HG03575 (cell line): Measurements from ENCODE around the gene OXSR1.
"Not testable (repeated sequence)": the region's sequence is repeated elsewhere in the genome, so short reads cannot be mapped to it uniquely, and the experiment has no call there.

ENCODE experiments used
- ATAC-seq: cut with Tn5 transposase; IDR thresholded peaks from one replicate; pipeline ENCODE4 v1.9.1; 2021; ENCODE audit not compliant: unreplicated experiment, insufficient number of reproducible peaks, low FRiP score; ENCODE audit errors: extremely low read depth

The OXSR1 gene

GRCh38 chr3:38207254-38208003 lies 42.1 kb downstream of the OXSR1 start:
- no peak for ATAC-seq

- no peak for ATAC-seq
Measured at GRCh38 chr3:38210141-38210757, 44.9 kb downstream of the OXSR1 start.

GRCh38 chr3:38212141-38212540 lies 46.8 kb downstream of the OXSR1 start:
- no peak for ATAC-seq

DNA sequence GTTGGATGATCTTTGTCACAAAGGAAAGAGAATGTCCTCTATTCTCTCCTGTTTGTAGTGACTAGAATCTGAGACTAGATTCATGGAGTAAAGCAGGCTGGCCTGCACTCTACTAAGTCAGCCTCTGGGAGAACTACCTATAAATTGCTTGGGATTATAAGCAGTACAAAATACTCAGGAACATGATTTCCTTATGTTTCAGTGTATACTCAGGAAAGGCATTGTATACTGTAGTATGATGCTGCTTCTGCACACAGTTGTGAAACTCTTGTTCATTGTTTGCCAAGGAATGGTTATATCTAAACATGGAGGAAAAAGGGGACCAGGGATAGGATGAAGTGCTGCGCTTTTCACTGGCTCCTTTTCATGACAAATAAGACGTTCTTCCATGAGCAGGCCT lies 49.2 kb downstream of the OXSR1 start:
- no peak for ATAC-seq

DNA sequence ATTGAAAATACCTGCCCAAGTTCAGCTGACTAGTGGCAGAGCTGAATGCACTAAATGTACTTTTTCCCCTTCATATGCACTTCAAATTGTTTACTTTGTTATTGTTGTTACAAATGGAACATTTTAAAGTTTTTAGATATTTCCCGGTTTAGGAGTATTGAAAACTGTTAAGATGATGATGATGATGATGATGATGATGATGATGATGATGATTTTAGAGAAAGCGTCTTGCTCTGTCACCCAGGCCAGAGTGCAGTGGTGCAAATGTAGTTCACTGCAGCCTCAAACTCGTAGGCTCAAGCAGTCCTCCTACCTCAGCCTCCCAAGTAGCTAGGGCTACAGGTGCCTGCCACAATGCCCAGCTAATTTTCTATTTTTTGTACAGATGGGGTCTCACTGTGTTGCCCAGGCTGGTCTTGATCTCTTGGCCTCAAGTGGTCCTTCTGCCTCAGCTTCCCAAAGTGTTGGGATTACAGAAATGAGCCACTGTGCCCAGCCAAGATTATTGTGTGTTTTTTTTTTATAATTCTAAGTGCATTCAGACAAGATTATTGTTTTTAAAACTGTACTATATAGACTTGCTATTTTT lies 54.4 kb downstream of the OXSR1 start:
- no peak for ATAC-seq

DNA sequence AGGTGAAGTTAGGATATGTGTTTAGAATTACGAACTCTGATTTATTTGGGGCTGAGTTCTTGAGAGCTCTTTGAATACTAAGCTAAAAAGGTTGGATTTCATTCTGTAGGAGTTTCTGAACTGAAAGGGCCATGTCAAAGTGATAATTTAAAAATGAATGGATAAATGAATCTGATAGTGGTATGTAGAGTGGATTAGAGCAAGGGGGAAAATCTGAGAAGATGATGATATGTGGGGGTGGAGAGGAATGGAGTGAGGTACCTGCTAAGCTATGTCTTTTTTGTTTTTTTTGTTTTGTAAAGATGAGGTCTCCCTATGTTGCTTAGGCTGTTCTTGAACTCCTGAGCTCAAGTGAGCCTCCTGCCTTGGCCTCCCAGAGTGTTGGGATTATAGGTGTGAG lies 55.7 kb downstream of the OXSR1 start:
- ATAC-seq: no peak

DNA sequence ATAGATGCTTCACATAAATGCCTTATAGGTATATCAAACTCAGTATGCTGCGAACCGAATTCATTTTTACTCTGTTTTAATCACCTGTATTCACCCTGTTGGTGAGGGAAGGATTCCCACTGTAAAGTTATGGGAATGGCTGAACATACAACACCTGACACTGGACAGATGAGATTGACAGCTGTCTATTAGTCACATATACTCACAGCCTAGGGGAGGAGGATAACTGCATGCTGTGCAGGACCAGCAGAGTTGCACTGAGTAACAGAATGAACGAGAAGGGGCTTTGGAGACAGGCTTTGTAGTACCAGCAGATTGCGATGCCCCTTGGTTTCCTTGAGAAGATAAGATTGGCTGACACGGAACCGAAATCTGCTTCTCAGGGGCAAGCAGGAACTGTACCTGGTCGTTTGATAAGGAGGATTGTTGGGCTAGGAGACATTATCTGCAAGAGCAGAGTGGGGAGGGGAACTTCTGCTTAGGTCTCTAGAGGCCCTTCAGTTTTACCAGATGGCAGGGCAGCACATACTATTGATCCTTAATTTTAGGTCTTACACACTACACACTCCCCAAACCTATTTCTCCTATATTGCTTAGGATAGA lies 56.8 kb downstream of the OXSR1 start:
- ATAC-seq: no peak

DNA sequence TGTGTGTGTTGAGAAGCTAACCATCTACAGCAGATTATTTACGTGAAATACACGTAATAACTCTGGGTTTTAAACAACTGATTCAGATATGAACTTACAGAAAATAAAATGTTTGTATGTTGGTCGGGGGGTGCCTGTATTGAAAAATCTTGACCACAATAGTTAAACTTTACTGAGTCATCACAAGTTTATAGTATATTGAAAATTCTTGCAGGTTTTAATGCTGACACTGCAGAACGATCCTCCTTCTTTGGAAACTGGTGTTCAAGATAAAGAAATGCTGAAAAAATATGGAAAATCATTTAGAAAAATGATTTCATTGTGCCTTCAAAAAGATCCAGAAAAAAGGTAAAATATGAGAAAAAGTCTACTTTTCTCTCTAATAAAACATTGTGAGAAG lies 59.0 kb downstream of the OXSR1 start:
- ATAC-seq: no peak

- no peak for ATAC-seq
Measured at GRCh38 chr3:38226273-38226672, 60.9 kb downstream of the OXSR1 start.

GRCh38 chr3:38227989-38228388 lies 62.7 kb downstream of the OXSR1 start:
- ATAC-seq: no peak

DNA sequence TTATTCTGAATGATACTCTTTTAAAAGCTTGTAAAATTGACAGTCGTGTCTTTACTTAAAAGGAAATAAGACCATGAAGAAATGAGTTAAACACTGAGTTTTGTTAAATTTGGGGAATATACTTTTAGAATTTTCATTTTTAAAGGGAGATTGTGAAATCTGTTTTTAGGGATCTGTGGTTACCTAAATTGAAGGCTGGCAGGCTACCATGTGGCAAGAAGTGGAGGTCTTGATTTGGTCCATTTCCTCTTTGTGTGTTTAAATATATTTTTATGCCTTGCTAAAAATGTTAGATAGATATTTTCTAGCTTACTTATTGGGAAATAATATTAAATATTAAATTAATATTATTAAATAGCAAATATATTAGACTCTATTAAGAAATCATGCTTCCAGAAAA lies 63.7 kb downstream of the OXSR1 start:
- ATAC-seq: no peak

DNA sequence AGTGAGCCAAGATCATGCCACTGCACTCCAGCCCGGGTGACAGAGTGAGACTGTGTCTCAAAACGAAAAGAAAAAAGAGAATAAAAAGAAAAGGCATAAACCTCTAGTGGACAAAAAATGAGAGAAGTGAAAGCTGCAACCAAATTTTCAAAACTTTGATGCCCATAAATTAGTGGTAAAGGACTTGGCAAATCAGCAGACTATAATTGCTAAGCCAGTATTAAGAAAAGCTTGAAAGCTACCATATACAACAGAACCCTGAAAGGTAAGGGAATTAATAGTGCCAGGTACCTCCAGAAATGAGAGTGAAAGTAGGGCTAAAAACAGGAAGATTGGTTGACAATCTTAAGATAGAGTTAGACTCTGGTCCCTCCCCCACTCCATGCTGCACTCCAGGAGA lies 67.4 kb downstream of the OXSR1 start:
- no peak for ATAC-seq

DNA sequence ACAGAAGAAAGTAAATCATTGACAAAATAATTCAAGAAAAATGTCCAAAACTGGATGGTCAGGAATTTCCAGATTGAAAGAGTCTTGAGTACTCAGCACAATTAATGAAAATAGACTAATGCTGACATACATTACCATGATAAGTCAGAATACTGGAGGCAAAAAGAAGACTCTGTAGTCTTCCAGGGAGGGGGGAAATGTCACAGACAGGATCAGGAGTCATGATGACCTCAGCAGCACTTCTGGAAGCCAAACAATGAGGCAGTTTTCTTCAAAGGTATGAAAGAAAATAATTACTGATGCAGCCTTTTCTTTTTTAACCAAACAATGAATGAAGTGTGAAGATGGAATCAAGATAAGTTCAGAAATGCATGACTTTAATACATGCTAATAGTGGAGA lies 70.1 kb downstream of the OXSR1 start:
- no peak for ATAC-seq

DNA sequence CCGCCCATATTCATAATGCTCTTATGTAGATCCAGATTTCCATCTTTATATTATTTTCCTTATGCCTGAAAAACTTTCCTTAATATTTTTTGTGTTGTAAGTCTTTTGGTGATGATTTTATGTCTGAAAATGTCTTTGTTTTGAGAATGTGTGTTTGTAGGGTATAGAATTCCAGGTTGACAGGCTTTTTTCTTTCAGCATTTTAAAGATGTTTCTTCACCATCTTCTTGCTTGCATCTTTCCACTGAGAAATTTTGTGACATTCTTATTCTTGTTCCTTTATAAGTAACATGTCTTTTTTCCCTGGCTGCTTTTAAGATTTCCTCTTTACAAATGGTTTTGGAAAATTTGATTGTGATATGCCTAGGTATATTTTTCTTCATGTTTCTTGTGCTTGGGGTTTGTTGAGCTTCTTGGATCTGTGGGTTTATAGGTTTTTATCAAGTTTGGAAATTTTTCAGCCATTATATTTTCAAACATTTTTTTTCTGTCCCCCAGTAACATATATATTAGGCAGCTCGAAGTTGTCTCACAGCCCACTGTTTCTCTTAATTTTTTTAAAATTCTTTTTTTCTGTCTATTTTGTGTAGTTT lies 73.2 kb downstream of the OXSR1 start:
- ATAC-seq: no peak

- not testable (repeated sequence) for ATAC-seq
Measured at GRCh38 chr3:38242812-38243211, 77.5 kb downstream of the OXSR1 start.

DNA sequence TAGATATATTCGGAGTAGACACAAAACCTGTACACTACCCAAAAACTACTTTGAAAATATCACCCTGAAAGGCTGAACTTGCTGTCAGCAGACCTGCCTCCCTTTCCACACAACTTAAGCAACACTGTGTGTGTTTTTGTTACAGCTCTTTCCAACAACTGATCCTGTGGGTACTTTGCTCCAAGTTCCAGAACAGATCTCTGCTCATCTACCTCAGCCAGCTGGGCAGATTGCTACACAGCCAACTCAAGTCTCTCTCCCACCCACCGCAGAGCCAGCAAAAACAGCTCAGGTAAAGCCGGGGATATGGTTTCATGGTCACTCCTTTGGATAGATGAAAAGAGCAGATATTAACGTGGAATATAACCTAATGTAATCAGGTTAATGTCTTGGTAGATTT lies 80.6 kb downstream of the OXSR1 start:
- no peak for ATAC-seq

DNA sequence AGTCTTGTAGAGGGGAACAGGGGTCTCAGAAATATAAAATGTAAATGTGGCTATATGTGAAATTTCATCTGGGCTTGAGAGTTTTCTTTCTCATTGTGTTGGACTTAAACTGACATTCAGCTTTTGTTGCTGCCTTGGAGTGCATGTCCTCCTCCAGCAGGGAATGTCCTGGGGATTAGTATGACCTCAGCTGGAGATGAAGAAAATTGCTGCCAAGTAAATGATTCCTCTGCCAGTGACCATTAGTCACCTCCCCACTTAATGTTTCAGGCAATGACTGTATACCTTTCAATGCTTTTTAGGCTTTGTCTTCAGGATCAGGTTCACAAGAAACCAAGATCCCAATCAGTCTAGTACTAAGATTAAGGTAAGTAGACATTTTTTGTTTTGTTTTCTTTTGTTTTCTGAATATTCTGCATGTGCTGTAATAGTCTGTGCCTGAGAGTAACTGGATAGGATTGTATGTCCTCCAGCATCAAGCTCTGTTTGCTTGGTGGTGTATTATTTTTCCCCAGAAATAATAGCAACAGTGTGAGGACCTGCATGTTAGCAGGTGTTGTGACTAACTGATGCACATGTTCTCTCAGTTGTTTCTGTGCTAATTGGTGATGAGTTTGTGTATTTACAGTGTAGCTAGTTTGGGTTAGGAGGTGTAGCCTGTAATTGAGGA lies 82.2 kb downstream of the OXSR1 start:
- ATAC-seq: no peak

- no peak for ATAC-seq
Measured at GRCh38 chr3:38250198-38250597, 84.9 kb downstream of the OXSR1 start.

DNA sequence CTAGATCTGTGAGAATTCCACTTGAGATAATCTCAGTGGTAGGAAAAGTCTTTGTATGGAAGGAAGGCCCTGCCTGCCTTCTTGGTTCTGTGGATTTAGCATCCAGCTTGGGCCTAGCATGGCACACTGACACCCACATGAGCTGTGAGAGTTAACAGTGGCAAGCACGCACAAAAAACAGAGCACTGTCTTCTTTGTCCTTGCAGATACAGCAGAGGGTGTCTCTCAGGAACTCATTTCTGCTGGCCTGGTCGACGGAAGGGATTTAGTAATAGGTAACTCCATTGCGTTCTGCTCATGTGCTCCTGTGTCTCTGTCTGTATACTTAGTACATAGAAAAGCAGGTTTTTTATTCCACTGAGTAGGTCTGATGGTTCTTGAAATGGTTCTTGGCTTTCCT lies 85.9 kb downstream of the OXSR1 start:
- ATAC-seq: no peak
